GM21825 (cell line): ENCODE measurements around the gene CXCL9.
"Not testable (repeated sequence)": the region's sequence is repeated elsewhere in the genome, so short reads cannot be mapped to it uniquely, and the experiment has no call there.

Experiments used
- ATAC-seq: cut with Tn5 transposase; IDR thresholded peaks from one replicate; pipeline ENCODE4 v1.9.1; 2021; ENCODE audit warnings: mild to moderate bottlenecking, moderate library complexity; ENCODE audit not compliant: unreplicated experiment

CXCL9 gene

DNA sequence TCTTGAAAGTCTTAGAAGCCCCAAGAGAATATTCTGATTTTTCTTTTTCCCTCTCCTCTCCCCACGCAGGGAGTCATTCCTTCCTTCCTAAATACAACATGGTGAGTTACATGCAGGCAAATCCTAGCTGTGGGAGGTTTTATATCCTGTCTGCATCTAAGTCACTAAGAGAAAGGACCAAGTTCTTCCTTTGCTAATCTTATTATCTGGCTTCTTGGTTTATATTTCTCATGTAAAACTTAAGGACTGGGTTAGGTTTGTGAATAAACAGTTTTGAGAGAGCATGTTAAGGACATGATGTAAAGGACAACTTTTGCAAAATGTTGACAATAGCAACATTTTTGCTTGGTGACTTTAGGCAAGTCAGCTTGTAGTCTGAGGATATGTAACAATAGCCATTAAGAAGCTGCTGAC is 5.1 kb upstream of the CXCL9 start:
- peak; percentile 24 for ATAC-seq

DNA sequence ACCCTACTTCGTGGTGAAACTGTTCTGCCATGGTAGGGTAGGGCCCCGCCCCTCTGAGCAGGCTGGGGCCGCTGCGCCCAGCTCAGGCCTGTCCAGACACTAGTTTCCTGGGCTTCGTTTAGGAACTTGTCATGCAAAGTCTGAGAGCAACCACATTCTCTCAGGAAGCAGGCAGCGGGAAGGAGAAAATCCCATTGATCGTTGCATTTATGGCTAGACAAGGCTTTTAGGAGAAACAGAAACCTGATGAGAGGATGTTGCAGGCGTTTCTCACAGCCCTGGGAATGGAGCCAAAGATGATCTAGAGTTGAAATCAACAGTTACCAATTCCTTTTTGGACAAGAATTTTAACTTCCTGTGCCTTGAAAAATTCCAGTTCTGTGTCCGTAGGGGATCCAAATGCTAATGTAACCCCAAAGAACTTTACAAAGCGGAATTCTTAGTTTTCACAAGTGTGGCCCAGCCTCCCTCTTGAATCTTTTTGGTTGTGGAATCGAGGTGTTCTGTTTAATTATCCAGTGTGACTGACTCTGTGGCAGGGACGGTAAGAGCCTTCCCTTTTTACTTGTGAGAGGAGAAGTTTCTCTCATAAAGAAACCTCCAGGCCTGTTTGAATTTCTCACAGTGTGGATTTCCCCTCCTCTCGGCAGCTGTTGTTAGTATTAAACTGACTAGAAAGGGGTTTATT is 4.5 kb upstream of the CXCL9 start:
- ATAC-seq = peak; percentile 49

DNA sequence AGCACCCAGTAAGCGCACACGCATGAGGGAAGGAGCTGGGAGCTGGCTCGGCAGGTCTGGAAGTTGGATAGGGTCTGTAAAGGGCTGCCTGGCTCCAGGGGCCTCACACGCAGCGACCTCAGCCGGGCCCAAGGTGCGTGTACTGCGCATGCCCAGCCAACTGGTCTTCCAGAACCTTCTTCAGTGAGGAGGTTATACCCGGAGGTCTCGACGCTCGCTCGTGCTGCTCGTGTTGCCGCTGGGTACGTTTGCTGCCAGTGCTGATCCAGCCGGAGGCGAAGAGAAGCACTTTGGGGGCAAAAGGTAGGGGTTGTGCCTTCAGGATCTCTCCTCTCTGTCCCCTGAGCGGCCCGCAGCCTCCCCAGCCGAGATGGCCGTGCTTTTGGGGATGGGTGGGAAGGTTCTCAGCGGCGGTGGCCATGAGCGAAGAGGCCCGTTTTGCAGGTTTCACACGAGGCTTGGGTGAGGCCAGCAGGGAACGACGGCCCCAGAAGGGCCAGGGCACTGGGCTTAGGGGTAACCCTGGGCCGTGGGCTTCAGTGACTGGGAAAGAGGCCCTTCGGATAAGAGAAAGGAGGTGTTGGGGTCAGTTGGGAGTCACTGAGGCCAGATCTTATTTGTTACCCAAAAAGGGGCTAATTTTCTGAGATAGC is 3.8 kb upstream of the CXCL9 start:
- ATAC-seq = no peak

DNA sequence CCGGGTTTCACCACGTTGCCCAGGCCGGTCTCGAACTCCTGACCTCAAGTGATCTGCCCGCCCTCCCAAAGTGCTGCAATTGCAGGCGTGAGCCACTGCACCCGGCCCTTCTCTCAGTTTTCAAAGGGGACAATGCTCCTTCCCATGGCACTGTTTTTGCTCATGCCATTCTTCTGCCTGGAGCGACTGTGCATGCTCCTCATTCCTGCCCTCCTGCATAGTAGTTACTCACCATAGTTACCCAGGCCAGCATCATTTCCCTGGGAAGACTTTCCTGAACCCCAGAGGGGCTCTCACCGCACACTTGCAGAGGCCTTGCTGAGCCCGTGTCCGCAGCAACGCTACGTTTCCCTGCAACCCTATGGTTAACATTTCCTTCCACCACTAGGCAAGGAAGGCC is 3.3 kb upstream of the CXCL9 start:
- ATAC-seq = no peak

DNA sequence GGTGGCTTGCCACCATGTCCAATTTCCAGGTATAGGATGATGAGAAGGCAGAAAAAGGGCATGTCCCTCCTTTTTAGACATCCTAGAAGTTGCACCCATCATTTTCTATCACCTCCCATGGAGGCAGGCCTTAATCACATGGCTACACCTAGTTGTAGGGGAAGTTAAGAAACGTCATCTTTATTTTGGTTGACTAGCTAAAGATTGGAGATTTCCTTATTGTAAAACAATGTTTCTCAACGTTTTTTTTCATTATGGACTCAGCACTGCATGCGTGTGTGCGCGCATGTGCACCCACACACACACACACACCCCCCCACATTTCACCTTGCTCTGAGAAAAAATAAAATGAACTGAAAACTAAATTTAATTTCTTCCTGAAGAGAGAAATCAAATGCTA is 2.0 kb upstream of the CXCL9 start:
- ATAC-seq = no peak

DNA sequence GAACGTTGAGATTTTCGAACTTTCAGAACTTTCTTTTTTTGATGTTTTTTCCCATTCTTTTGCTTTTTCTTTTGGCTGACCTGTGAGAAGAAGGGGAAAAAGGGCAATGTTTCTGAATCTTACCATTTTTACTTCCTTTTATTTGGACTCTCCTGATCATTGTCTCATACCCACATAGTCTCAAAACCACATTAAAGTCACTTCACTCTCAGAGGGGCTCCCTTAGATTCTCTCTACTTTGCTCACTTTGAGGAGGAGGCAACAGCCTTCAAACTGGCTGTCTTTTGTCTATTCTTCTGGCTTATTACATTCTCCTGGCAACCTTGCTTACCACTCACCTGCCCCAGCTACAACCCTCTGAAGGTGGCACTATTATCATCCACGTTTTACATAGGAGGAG is 3.7 kb downstream of the CXCL9 start:
- no peak for ATAC-seq

DNA sequence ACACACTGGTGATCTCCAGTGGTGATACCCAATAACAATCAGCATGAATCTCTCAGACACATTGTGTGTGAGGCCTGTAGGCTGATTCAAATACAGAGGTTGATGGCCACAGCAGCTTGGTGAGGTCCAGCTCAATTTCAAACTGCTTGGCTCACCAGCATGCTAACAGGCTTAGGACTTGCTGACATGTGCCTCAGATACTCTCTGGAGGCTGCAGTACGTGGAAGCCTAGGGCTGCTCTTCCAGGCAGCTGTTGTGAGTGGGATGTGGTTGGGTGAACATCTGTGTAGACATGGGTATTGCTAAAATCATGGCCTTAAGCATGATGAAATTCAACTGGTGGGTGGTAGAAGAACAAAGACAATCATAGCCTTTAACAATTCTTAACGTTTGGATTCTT is 4.3 kb downstream of the CXCL9 start:
- ATAC-seq = no peak

DNA sequence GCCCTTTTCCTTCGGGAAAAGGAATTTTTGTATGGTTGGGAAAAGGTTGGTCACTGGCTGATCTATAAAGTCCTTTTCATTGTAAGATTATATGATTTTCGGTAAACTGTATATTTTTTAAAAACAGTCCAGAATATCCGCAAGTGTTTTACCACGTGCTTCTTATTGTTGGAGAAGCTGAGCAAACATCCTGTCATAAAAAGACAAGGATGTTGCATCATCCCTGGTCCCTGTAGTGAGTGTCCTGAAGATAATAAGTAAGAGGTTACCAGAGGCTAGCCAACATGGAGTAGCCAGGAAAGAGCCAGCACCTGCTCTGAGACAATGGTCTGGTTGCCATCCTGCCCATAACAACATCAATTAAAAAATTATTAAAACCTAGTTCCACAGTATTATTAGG is 5.1 kb downstream of the CXCL9 start:
- ATAC-seq = no peak

DNA sequence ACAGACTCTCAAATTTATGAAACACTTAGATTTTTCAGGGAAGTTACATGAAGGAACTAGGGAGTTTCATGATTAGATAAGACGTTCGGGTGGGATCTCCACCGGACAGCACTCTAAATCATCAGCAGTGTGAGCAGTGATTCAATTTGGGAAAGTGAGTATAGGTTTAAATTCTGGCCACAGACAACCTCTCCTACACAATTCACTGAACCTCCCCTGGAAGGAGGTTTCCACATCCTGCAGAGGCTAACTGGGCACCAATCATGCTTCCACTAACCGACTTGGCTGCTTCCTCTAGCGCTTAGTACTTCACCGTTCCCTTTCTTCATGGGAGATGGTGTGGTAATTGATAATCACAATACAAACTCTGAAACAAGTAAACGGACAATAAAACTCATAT is 5.6 kb downstream of the CXCL9 start:
- no peak for ATAC-seq

DNA sequence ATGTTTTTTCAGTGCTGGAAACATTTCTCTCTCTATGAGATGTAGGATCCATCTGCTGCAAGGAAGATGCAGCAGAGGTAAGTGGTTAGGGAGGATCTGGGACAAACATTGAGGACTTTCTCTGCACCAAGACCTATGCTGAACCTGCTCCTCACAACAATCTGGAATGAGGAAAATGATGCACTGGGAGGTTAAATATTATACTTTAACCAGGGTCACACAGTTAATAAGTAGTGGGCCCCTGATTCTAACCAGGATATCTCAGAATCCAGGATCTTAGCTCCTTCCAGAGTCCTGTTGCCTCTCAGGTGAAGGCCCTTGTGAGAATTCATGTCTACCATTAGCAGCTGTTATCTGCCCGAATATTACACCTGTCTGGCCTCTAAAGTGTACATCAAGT is 7.0 kb downstream of the CXCL9 start:
- no peak for ATAC-seq

DNA sequence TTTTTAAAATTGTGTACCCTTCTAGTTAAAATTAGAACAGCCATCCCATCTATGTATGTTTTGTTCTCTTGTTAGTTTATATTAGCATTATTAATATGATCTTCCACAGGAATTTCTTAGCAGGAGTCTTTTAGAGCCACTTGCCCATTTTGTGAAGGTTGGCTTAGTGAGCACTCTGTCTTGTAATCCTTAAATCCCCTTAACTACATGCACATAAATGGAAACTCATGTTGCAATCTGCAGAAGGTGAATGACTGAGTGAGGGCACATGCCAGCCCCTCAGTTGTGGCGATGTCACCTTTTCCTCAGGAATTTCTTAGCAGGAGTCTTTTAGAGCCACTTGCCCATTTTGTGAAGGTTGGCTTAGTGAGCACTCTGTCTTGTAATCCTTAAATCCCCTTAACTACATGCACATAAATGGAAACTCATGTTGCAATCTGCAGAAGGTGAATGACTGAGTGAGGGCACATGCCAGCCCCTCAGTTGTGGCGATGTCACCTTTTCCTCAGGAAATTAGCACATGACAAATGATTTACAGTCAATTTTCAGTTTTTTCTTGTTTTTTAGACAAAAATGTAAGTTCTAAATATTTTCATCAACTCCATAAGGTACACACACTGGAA is 8.7 kb downstream of the CXCL9 start:
- not testable (repeated sequence) for ATAC-seq

DNA sequence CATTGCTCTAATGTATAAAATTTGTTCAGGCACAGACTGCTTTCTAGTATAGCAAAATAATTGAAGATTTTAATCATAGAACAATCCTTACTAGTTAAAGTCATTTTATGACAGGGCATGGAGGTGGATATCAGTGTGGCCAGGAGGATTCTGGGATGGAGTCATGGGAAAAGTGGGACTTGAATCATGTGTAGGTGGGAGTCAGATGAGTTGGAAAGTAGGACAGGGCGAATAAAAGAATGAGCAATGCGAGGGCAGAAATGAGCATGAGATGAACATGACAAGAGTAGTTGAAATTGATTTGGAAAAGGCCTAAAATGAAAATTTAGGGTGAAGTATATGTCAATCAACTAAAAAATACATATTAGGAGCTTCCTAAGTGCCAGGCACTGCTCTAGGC is 9.4 kb downstream of the CXCL9 start:
- no peak for ATAC-seq

DNA sequence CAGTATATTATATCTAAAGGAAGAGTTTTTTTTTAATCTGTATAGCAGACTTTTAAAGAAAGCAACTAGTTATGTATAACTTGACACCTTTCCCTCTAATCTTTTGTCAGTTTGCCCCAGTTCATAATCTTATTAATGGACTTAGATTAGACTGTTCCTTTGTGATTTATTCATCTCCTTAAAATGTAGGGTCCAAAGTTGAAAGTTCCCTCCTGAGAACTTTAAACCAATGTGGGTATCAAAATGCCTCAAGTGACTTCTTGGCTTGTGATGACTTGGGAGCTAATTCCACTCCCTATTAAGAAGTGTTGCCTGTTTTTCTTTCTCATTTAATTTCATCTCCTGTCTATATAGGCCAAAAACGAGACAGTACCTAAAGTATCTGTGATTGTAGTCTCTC is 10.2 kb downstream of the CXCL9 start:
- ATAC-seq = no peak

DNA sequence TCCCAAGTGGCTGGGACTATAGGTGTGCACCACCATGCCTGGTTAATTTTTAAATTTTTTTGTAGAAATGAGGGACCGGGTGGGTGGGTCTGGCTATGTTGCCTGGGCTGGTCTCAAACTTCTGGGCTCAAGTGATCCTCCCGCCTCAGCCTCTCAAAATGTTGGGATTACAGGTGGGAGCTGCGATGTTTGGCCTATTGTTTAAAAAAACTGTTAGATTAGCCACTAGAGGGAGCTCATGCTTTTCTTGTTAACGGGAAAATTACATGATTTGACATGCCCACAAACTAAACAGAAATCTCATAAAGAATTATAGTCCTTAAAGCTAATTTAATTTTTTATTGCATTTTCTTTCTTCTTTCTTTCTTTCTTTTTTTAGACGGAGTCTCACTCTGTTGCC is 11.6 kb downstream of the CXCL9 start:
- no peak for ATAC-seq

DNA sequence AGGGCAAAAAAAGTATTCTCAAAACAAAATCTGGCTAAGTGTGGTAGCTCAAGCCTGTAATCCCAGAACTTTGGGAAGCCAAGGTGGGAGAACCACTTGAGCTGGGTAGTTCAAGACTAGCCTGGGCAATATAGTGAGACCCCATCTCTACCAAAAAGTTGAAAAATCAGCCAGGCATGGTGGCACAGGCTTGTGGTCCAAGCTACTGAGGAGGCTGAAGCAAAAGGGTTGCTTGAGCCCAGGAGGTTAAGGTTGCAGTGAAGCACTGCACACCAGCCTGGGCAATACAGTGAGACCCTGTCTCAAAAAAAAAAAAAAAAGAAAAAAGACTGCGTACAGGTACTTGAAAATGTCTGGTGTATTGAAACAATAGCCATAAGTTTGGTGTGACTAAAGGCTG is 14.8 kb downstream of the CXCL9 start:
- ATAC-seq = no peak

DNA sequence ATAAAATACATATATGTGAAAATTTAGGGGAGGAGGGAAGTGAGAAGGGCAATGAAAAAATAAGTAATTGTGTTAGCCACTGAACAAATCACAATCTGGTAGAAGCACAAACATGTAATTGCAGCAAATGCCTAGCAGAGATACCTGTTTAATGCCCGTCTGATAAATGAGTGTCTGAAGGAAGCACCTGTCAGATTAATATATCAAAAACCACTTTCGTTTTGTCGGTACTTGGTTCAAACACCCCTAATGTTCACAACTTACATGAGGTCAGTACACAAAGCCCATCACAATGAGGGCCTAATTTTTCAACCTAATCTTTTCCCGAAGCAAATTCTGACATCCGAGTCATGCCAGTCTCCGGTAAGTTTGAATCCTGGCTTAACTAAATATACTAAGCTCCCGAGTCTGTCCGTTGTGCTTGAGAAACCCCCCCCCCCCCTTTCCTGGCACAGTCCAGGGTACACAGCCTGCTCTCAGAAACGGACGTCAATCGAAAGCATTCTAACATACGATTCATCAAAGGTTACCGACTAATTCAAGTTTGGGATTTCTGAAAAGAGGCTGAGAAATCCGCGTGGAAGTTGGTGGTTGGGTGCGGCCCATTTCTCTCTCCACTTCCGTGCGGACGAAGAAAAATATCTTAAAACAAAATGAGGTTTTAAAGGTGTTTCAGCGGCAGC is 17.3 kb downstream of the CXCL9 start:
- ATAC-seq = no peak

DNA sequence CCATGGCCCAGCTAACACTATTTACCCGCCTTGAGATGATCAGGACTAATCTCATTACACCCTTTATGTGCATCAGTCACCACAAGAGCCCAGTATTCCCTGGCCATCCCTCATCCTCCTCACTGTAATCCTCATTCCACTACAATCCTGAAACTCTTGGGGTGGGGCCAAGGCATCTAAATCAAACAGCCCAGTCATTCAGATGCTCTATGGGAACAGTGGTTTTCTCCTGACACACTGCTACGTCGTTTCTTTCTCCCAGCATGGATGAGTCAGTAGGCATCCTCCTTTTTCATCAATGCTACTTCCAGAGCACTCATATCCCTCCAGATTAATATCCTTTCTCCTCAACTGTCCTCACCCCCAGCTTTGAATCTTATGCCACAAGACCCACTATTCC is 22.2 kb downstream of the CXCL9 start:
- no peak for ATAC-seq

DNA sequence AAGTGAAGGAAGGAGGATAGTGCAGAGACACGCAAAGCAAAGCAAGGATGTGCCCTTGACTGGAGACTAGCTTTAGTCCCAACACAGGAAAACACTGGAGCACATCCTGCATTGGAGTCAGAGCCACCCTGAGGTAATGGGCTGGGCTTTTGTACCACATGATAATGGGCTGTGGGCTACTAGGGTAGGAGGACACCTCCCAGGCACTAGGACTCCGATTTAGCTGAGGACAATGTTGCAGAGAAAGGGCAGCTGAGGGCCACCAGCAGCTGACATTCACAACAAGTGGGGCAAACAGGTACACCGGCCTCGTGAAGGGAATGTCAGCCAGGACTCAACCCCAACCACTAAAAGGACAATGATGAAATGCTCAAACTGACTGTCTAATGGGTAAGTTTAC is 26.7 kb downstream of the CXCL9 start:
- ATAC-seq = no peak

DNA sequence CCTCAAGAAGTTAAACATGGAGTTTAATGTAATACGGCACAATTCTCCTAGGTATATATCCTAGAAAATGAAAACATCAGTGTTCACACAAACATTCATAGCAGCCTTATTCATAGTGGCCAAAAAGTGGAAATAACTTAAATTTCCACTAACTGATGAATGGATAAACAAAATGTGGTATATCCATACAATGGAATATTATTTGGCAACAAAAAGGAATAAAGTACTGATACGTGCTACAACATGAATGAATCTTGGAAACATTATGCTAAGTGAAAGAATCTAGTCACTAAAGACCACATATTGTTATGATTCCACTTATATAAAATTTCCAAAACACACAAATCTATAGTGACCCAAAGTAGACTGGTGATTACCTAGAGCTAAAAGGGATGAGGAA is 31.1 kb downstream of the CXCL9 start:
- no peak for ATAC-seq

DNA sequence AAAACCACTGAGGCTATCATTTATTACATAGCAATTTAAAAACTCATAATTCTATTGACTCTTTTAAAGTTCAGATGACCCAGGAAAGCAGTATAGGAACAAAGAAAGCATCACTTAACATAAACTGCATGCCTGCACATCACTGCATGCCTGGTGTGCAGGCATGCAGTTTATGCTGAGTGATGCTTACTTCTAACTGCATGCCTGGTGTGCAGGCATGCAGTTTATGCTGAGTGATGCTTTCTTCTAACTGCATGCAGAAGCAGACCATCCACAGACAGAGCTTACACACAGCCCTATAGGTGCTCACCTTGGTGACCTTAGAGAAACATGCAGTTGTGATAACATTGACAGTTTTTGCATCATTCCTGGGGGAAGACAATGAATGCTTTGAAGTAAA is 33.5 kb downstream of the CXCL9 start:
- ATAC-seq = no peak

DNA sequence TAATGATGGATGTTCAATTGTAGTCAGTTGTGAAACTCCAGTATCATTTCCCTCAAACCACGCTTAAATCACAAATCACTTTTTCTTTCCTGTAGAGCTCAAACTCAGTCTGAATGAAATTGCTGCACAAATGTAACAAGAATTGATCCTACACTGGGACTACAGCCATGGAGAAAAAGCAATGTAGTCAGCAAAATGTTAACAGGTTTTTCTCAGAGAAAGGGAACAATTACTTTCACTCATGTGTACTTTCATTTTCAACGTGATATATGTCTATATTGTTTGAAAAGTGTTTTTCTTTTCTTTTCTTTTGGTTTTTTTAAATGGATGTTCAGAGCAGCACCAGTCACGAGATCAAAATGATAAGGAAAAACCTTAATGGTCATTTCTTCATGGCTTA is 39.2 kb downstream of the CXCL9 start:
- ATAC-seq = no peak

DNA sequence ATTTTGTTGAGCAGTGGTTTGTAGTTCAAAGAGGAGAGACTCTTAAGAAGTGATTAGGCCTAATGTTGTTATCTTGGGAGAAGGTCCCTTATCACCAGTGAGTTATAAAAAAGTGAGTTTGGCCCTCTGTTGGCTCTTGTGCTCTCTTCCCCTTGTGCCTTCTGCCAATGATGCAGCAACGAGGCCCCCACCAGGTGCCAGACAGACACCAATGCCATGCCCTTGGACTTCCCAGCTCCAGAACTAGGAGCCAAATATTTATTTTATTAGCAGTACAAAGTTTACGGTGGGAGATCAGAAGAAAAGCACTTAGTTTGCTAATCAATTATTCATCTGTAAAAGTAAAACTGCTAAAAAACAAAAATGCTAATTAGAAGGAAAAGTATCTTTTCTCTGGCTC is 43.8 kb downstream of the CXCL9 start:
- no peak for ATAC-seq
